HG03103 (cell line): ENCODE results near the gene GDF9.

Experiments used
- ATAC-seq: cut with Tn5 transposase; IDR thresholded peaks from one replicate; pipeline ENCODE4 v1.9.1; 2021; ENCODE audit warnings: low read depth; ENCODE audit not compliant: unreplicated experiment

GDF9 gene

GRCh38 chr5:132822650-132823480, 43.4 kb downstream of the GDF9 start:
- no peak for ATAC-seq

- no peak for ATAC-seq
Measured at GRCh38 chr5:132821791-132822190, 44.5 kb downstream of the GDF9 start.

DNA sequence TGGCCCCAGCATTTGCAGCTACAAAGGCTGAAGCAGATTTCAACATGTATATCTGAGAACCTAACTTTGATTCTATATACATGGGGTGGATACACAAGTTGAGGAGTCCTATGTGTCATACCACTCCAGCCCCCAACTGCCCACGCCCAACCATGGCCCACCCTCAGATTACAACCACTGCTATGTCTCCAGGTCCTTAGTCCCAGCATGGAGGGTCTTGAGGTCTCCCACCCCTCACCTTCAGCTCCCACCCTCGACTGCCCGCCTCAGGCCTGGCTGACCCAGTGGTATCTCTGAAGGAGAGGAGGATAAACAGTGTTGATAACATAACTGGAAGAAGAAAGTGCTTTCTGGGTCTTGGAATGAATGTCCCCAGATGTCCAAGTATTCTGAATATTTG, 44.9 kb downstream of the GDF9 start:
- ATAC-seq: no peak

- ATAC-seq: peak; percentile 64
Measured at GRCh38 chr5:132820162-132820754, 46.0 kb downstream of the GDF9 start.

- ATAC-seq: no peak
Measured at GRCh38 chr5:132819468-132819867, 46.8 kb downstream of the GDF9 start.

GRCh38 chr5:132817011-132817410, 49.3 kb downstream of the GDF9 start:
- ATAC-seq: no peak

DNA sequence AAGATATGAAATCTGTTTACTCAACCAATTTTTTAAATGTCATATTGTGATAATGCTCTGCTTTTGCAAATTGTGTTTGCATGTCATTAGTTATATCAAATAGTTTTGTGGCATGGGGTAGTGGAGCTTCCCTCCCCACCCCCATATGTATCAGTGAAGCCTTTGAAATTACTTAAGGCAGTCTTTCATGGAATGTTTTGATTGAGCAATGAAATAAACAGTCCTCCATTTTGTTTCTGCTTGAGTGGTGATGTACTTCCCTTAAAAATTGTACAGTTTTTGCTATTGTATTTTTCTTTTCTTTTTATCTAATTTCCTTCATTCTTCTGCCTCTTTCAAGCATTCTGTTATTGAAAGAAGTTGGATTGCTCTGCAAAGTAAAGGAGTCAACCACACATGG, 49.7 kb downstream of the GDF9 start:
- ATAC-seq: no peak

DNA sequence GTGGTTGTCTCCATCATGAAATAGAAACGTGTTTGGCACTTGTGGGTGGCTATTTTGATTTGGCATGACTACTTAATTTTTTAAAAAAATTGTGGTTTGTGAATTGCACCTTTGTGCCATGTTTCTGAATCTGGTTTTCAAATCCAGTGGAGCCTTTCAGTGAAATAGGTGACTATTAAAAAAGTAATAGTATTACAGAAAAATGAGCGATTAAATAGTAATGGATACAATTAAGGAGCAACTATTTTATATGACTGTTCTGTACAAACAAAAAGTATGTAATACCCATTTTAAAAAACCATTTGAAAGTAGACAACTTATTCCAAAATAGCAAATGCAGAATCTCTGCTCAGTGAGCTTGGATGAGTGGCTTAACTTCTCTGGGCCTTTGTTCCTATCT, 50.2 kb downstream of the GDF9 start:
- ATAC-seq: no peak

GRCh38 chr5:132815454-132815853, 50.8 kb downstream of the GDF9 start:
- no peak for ATAC-seq

DNA sequence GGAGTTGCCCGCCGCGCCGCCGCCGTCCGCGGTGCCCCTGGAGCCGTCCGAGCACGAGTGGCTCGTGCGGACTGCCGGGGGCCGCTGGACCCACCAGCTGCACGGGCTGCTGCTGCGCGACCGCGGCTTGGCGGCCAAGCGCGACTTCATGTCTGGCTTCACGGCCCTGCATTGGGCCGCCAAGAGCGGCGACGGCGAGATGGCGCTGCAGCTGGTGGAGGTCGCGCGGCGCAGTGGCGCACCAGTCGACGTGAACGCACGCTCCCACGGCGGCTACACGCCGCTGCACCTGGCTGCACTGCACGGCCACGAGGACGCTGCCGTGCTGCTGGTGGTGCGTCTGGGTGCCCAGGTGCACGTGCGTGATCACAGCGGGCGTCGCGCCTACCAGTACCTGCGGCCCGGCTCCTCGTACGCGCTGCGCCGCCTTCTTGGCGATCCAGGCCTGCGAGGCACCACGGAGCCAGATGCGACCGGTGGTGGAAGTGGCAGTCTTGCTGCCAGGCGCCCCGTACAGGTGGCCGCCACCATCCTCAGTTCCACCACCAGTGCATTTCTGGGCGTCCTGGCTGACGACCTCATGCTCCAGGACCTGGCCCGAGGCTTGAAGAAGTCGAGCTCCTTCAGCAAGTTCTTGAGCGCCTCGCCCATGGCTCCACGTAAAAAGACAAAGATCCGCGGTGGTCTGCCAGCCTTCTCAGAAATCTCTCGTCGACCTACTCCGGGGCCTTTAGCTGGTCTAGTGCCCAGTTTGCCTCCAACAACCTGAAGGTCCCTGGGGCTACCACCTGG, 51.6 kb downstream of the GDF9 start:
- no peak for ATAC-seq

DNA sequence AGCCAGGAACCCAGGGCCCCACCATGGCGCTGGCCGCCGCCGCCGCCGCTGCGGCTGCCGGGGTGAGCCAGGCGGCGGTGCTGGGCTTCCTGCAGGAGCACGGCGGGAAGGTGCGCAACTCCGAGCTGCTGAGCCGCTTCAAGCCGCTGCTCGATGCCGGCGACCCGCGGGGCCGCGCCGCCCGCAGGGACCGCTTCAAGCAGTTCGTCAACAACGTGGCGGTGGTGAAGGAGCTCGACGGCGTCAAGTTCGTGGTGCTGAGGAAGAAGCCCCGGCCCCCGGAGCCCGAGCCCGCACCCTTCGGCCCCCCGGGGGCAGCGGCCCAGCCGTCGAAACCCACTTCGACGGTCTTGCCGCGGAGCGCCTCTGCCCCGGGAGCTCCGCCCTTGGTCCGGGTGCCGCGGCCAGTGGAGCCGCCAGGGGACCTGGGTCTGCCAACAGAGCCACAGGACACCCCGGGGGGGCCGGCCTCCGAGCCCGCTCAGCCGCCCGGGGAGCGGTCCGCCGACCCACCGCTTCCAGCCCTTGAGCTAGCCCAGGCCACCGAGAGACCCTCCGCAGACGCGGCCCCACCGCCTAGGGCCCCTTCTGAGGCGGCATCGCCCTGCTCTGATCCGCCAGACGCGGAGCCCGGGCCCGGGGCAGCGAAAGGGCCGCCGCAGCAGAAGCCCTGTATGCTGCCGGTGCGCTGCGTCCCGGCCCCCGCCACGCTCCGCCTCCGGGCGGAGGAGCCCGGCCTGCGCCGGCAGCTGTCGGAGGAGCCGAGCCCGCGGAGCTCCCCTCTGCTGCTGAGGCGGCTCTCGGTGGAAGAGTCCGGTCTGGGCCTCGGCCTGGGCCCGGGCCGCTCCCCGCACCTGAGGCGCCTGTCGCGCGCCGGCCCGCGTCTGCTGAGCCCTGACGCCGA, 52.4 kb downstream of the GDF9 start:
- no peak for ATAC-seq

GRCh38 chr5:132812781-132813598, 53.3 kb downstream of the GDF9 start, which contains the start of gene SOWAHA:
Gene SOWAHA, plus strand, starts transcription at chr5:132813302. Its CDS starts 320 bp downstream, at chr5:132813622.
- no peak for ATAC-seq

DNA sequence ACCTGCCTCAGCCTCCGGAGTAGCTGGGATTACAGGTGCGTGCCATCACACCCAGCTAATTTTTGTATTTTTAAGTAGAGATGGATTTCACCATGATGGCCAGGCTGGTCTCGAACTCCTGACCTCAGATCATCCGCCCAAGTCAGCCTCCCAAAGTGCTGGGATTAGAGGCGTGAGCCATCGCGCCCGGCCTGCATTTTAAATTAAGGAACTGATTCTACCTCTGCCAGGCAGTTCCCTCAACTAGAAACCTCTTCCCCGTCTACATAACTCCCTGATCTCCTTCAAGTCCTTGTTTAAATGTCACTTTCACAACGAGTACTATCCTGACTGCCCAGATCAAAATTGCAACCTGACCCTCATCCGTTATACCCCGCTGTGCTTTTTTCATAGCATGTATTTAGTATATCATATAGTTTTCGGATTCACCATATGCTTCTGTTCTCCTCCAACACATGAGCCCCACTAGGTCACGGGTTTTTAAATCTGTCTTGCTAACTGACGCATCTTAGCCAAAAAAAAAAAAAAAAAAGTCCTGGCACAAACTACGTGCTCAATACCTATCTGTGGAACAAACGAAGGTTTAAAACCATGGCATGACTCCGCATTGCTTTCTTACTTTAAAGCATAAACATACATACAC, 54.0 kb downstream of the GDF9 start:
- no peak for ATAC-seq
